HG02938 (cell line): Measurements from ENCODE around the gene LRRC72.

ENCODE experiments used
- ATAC-seq: cut with Tn5 transposase; IDR thresholded peaks from one replicate; pipeline ENCODE4 v1.9.1; 2021; ENCODE audit warnings: mild to moderate bottlenecking, moderate library complexity; ENCODE audit not compliant: unreplicated experiment

The LRRC72 gene

DNA sequence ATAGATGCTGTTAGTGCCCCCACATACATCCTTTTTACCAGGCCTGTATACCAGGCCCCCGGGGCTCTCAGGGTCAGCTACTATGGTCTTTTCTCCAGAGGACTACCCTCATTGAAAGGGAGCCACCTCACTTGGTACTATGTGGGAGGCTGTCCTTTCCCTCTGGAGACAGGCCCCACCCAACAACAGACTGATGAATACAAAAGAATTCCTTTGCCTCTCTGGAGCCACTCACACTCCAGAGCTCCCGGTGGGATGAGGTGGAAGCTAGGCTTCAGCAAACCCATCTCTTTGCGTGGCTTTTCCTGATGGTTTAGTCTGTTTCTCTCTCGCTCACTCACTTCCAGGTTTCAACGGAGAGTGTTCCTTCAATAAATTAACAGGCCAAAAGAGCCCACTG lies 88.6 kb downstream of the LRRC72 start:
- no peak for ATAC-seq

DNA sequence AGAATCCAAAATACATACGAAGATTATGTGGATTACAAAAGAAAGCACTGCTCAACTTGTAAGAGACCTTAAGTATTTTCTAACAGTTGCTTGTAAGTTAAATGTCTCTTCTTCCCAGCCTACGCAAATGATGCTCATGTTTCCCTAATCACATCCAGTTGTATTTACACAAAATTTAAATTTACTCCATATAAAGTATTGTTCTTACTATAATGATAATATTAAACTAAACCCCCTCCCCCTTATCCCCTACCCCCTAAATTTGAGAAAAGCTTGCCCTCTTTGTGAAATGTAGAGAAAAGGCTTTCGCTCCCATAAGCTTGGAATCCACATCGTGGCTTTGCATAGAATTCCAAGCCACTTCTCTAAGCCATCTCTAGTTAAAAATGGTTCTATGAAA lies 89.5 kb downstream of the LRRC72 start:
- ATAC-seq, result no peak

DNA sequence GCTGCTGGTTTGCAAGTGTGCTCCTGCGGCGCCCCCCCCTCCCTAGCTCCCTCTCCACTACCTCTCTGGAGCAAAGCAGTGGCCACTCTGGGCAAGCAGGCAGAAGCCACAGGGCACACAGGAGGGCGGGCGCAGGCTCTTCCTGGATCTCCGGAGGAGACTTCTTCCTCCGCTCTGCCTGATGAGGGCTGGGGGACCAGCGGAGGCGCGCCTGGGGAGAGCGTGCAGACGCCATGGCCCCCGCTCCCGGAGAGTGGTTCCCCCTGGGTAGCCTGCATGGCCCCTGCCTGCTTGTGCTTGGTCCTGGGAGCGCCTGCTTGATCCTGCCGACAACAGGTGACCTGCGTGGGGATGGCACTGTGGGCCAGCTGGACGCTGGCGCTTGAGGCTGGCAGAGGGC lies 89.9 kb downstream of the LRRC72 start:
- ATAC-seq, result no peak

DNA sequence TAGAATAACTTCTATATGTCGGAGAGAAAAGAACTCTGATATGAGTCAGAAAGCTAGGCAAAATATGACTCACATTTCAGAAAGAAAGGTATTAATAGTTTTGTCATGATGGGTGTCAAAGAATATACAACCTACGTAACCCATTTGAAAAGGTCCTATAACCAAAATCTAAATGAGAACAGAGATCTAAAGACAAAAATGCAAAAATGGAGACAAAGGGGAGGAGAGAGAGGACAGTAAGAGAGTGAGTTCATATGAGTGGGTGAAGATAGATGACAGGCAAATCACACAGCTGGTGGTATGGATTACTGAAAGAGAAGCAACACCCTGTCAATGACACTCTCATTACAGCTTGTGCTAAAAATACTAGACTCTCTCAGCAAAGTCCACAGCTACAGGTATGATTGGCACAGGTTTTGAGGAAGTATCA lies 93.4 kb downstream of the LRRC72 start:
- peak; percentile 95 for ATAC-seq

DNA sequence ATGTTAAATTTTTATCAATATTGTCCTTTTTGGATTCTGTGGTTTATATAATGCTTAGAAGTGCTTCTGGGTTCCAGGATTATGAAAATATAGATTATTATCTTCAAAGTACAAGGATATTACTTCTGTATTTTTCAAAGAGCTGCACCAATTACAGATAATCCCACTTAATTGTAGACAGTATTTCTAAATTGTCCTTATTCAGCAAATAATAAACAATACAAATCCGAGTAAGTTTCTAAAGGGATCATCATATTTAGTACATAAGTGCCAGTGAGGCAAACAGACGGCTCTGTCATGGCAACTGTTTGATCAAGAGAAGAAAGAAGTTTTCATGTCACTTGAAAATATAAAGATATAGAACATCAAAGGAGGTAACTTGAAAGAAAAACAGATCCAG lies 99.8 kb downstream of the LRRC72 start:
- no peak for ATAC-seq

DNA sequence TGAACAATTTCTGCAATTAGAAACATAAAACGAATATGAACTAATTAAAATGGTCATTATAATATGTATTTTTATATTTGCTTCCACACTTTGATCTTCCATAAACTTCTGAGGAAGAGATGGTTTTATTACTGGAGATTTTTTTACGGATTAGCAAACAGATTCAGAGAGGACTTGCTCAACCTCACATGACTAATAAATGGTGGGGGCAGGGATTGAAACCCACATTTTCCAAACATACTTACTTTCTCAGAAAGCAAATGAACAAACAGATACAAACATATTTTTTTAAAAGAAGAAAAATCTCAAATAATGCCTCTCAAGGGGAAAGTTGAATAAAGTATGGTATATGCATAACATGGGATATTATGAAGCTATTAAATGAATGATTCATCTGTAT lies 100.6 kb downstream of the LRRC72 start:
- ATAC-seq, result no peak

DNA sequence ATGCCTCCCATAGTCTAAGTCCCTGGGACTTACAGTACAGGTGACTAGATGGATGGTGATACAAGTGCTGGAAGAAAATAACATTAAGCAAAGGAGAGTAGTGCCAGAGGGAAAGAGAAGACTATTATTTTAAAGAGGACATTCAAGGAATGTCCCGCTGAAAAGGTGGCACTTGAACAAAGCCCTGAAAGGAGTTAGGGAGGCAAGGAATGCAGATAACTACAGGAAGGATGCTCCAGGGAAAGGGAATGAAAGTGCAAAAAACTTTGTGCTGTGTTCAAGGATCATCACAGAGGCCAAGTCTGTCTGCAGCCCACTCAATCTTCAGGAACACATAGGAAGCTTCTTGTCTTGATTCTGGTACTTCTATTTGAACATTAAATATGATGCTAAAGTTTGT lies 104.0 kb downstream of the LRRC72 start:
- no peak for ATAC-seq
